ENCODE results near the gene SMCHD1. TPM values are rescaled to one million over a fixed set of nuclear protein-coding genes. Genes with fewer than 3 reads are reported as not detected.
A peak's percentile ranks its signal among the peaks of the same experiment; 100 is the strongest.

SMCHD1 gene
- total RNA-seq, 1 experiment from 2014 or later = 48.6 TPM

GRCh38 chr18:2847317-2848246, 192.1 kb downstream of the SMCHD1 start:
- RAD21 ChIA-PET (ENCODE audit: low non-redundant PET in 1 of 2, low total read pairs in 2 of 2, uncharacterized antibody in 2 of 2, unreplicated experiment in 2 of 2) = no interaction called here
- H3K4me3 ChIP-seq (replicated peaks in 1 of 2; ENCODE audit: low read depth in 1 of 2, low read length in 2 of 2) = peak overlapping the region in 1 of 2 experiments; percentile 56; a peak in 1 of 4 replicates
- H3K9ac ChIP-seq (ENCODE audit: low read length) = no peak overlapping the region
- TF ChIP-seq, protein P1, sequence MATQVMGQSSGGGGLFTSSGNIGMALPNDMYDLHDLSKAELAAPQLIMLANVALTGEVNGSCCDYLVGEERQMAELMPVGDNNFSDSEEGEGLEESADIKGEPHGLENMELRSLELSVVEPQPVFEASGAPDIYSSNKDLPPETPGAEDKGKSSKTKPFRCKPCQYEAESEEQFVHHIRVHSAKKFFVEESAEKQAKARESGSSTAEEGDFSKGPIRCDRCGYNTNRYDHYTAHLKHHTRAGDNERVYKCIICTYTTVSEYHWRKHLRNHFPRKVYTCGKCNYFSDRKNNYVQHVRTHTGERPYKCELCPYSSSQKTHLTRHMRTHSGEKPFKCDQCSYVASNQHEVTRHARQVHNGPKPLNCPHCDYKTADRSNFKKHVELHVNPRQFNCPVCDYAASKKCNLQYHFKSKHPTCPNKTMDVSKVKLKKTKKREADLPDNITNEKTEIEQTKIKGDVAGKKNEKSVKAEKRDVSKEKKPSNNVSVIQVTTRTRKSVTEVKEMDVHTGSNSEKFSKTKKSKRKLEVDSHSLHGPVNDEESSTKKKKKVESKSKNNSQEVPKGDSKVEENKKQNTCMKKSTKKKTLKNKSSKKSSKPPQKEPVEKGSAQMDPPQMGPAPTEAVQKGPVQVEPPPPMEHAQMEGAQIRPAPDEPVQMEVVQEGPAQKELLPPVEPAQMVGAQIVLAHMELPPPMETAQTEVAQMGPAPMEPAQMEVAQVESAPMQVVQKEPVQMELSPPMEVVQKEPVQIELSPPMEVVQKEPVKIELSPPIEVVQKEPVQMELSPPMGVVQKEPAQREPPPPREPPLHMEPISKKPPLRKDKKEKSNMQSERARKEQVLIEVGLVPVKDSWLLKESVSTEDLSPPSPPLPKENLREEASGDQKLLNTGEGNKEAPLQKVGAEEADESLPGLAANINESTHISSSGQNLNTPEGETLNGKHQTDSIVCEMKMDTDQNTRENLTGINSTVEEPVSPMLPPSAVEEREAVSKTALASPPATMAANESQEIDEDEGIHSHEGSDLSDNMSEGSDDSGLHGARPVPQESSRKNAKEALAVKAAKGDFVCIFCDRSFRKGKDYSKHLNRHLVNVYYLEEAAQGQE (IDR thresholded peaks at IDR 0.05; ENCODE audit: low read depth) = no peak
- TF ChIP-seq POLR2AphosphoS5 (IDR thresholded peaks at IDR 0.05; ENCODE audit: low read depth, low read length) = no peak
- no peak for TF ChIP-seq ELF1 (IDR thresholded peaks at IDR 0.05; ENCODE audit: borderline replicate concordance, low read depth)
- no peak for TF ChIP-seq YY1 (IDR thresholded peaks at IDR 0.05; ENCODE audit: extremely low read depth, insufficient replicate concordance, low read depth, low read length)
- no peak for TF ChIP-seq POLR2A (IDR thresholded peaks at IDR 0.05; ENCODE audit: borderline replicate concordance, extremely low read depth, insufficient read depth, insufficient read length)
- no peak for TF ChIP-seq EZH2phosphoT487 (IDR thresholded peaks at IDR 0.05; ENCODE audit: borderline replicate concordance)
- no peak for TF ChIP-seq SRF (IDR thresholded peaks at IDR 0.05; ENCODE audit: low read depth)
- TF ChIP-seq, protein P2, sequence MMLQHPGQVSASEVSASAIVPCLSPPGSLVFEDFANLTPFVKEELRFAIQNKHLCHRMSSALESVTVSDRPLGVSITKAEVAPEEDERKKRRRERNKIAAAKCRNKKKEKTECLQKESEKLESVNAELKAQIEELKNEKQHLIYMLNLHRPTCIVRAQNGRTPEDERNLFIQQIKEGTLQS (IDR thresholded peaks at IDR 0.05) = no peak
- no peak for TF ChIP-seq EGR1 (IDR thresholded peaks at IDR 0.05; ENCODE audit: low read depth)
- no peak for TF ChIP-seq ZNF274 (IDR thresholded peaks at IDR 0.05; ENCODE audit: low read depth, low read length)
- no peak for TF ChIP-seq RAD21 (IDR thresholded peaks at IDR 0.05; ENCODE audit: low read depth)
- TF ChIP-seq SP1 (IDR thresholded peaks at IDR 0.05; ENCODE audit: low read depth) = no peak
- no peak for TF ChIP-seq SIN3A (IDR thresholded peaks at IDR 0.05; ENCODE audit: low read depth)
- TF ChIP-seq EZH2 (IDR thresholded peaks at IDR 0.05) = no peak
- no peak for TF ChIP-seq ZFX (IDR thresholded peaks at IDR 0.05)
- no peak for TF ChIP-seq ZBTB33 (IDR thresholded peaks at IDR 0.05; ENCODE audit: extremely low read depth, insufficient replicate concordance, low read length)
- no peak for TF ChIP-seq CEBPB (IDR thresholded peaks at IDR 0.05; ENCODE audit: low read depth)
- no peak for TF ChIP-seq FOSL1 (IDR thresholded peaks at IDR 0.05; ENCODE audit: low read depth)
- TF ChIP-seq JUND (IDR thresholded peaks at IDR 0.05) = no peak
- POLR2A ChIA-PET = no interaction called here
- H3K9me3 ChIP-seq (ENCODE audit: control insufficient read depth in 1 of 2, insufficient read depth in 1 of 2, low read depth in 1 of 2, low read length in 2 of 2) = no peaks in the 10 kb centered on the region
- H3K4me2 ChIP-seq (ENCODE audit: low read length) = peak overlapping the region; percentile 33
- no peak overlapping the region for H2AFZ ChIP-seq (ENCODE audit: low read depth, low read length, poor library complexity, severe bottlenecking)
- no peak overlapping the region for H3K27ac ChIP-seq (ENCODE audit: low read depth, low read length)
- no peaks in the 10 kb centered on the region for H3K36me3 ChIP-seq (ENCODE audit: control insufficient read depth in 1 of 2, insufficient read depth in 2 of 2, low read length in 2 of 2)
- CTCF ChIA-PET = no interaction called here
- DNase-seq (ENCODE audit: low read depth, low spot score) (no peak), ATAC-seq (no peak; the same call in 1 of the 2 replicates)
- no peaks in the 10 kb centered on the region for H3K9me2 ChIP-seq (ENCODE audit: insufficient read depth)
- H4K20me1 ChIP-seq (ENCODE audit: insufficient read depth) = no peaks in the 10 kb centered on the region
- H3K79me2 ChIP-seq (ENCODE audit: insufficient read depth, low read length) = no peaks in the 10 kb centered on the region
- H3K4me1 ChIP-seq (ENCODE audit: control insufficient read depth in 1 of 2, insufficient read depth in 2 of 2, low read length in 2 of 2) = peaks cover 0 to 8% of the 10 kb centered on the region in 2 experiments; a peak in 1 of 4 replicates
- intact Hi-C loops (cut with micrococcal nuclease) = no loop called here
- H3K27me3 ChIP-seq (ENCODE audit: insufficient read depth, low read length) = no peaks in the 10 kb centered on the region
- no TSS peak for BruUV-seq (replicated peaks)
